Left lung (tissue), 10 donors: ENCODE results near the gene BGN. TPM values are rescaled to one million over a fixed set of nuclear protein-coding genes. Genes with fewer than 3 reads are reported as not detected.
A peak's percentile ranks its signal among the peaks of the same experiment; 100 is the strongest.

ENCODE experiments used
- ATAC-seq: fragments of 200-7000 bp; cut with Tn5 transposase; one replicate; pipeline ENCODE4 v1.9.1; 2020; ENCODE audit warnings: moderate library complexity
- DNase-seq, 4 donors: peaks; one replicate each; pipeline ENCODE4 v3.0.0-alpha.2; 2013 to 2020
- H3K27ac ChIP-seq, 2 donors: fragments of 200-600 bp; sonication (generic) in 1 of 2; one replicate each; pipeline versions ENCODE4 v1.5.0 to v1.8.0; 2020 to 2021
- H3K27me3 ChIP-seq, 2 donors: fragments of 200-600 bp; sonication (generic) in 1 of 2; one replicate each; pipeline versions ENCODE4 v1.5.0 to v1.8.0; 2020 to 2021
- H3K36me3 ChIP-seq, 2 donors: fragments of 200-600 bp; sonication (generic) in 1 of 2; one replicate each; pipeline versions ENCODE4 v1.5.0 to v1.8.0; 2020 to 2021
- H3K4me1 ChIP-seq, 2 donors: fragments of 200-600 bp; one replicate each; pipeline ENCODE4 v1.8.0; 2021
- H3K4me3 ChIP-seq, 2 donors: fragments of 200-600 bp; sonication (generic) in 1 of 2; one replicate each; pipeline versions ENCODE4 v1.5.0 to v1.8.0; 2020 to 2021; ENCODE audit warnings: mild to moderate bottlenecking in 1 of 2
- H3K9me3 ChIP-seq, 2 donors: fragments of 200-600 bp; sonication (generic) in 1 of 2; one replicate each; pipeline versions ENCODE4 v1.5.0 to v1.8.0; 2020 to 2021
- intact Hi-C, 2 donors: fragments of 100-400 bp; cut with DNase I; formaldehyde crosslinking; loops; one replicate each; pipeline versions ENCODE4 v1.11.2 to v1.14.2; 2022
- polyA plus RNA-seq, 6 donors: library from polyadenylated mRNA; unstranded; fragments of 120-200 nt; gene quantifications; one replicate each; pipeline ENCODE4 v1.2.1, GENCODE V29; 2013; ENCODE audit not compliant: insufficient read length in 6 of 6
- total RNA-seq, 2 donors: library from RNA; stranded (reverse); fragmentation: NEBNext Ultra II Directional; extraction: Animal tissue kit (Norgen Biotek cat#: 25700); gene quantifications; one replicate each; pipeline ENCODE4 v1.2.1, GENCODE V29; 2021
- TF ChIP-seq, protein P1 (sequence below), 2 donors: fragments of 200-600 bp; sonication (generic) in 1 of 2; IDR thresholded peaks; one replicate each; pipeline versions ENCODE4 v1.5.0 to v1.8.0; 2021; ENCODE audit warnings: antibody characterized with exemption in 2 of 2
- donor health status: DM: no; HTN: yes; CAD: no.
- donor health status: DM: no; HTN: no; CAD: no.

BGN gene
- total and polyA plus RNA-seq, 8 donors: 175 to 492 (median 202) TPM

DNA sequence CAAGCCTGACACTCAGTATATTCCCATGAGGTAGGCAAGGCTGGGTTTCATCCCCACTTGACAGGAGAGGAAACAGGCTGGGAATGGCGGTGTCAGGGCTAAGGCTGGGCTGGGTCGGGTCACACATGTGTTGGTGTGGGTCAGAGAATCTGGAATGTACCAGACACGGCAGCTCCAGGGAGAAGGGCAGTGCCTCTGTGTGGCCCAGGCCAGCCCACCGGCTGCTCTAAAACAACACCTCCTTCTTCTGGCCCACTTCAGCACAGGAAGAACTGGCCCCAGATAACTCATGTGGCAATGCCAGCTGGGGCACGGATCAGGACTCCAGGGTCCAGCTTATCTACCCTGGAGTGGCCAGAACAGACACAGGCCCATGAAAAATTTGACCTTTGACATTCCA is 30.7 kb upstream of the BGN start:
- Histone ChIP-seq H3K4me1 (peaks cover 0 to 6% of the 10 kb centered on the region in 2 donors), H3K27me3 (no peaks in the 10 kb centered on the region), H3K9me3 (no peaks in the 10 kb centered on the region), H3K4me3 (no peak overlapping the region), H3K36me3 (peaks cover 0 to 21% of the 10 kb centered on the region in 2 donors), H3K27ac (no peak overlapping the region)
- TF ChIP-seq, protein P1, sequence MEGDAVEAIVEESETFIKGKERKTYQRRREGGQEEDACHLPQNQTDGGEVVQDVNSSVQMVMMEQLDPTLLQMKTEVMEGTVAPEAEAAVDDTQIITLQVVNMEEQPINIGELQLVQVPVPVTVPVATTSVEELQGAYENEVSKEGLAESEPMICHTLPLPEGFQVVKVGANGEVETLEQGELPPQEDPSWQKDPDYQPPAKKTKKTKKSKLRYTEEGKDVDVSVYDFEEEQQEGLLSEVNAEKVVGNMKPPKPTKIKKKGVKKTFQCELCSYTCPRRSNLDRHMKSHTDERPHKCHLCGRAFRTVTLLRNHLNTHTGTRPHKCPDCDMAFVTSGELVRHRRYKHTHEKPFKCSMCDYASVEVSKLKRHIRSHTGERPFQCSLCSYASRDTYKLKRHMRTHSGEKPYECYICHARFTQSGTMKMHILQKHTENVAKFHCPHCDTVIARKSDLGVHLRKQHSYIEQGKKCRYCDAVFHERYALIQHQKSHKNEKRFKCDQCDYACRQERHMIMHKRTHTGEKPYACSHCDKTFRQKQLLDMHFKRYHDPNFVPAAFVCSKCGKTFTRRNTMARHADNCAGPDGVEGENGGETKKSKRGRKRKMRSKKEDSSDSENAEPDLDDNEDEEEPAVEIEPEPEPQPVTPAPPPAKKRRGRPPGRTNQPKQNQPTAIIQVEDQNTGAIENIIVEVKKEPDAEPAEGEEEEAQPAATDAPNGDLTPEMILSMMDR (IDR thresholded peaks at IDR 0.05): no peak
- peak in 1 of 4 donors; percentile 10 for DNase-seq
- ATAC-seq: no peak
- intact Hi-C loops: no loop called here

DNA sequence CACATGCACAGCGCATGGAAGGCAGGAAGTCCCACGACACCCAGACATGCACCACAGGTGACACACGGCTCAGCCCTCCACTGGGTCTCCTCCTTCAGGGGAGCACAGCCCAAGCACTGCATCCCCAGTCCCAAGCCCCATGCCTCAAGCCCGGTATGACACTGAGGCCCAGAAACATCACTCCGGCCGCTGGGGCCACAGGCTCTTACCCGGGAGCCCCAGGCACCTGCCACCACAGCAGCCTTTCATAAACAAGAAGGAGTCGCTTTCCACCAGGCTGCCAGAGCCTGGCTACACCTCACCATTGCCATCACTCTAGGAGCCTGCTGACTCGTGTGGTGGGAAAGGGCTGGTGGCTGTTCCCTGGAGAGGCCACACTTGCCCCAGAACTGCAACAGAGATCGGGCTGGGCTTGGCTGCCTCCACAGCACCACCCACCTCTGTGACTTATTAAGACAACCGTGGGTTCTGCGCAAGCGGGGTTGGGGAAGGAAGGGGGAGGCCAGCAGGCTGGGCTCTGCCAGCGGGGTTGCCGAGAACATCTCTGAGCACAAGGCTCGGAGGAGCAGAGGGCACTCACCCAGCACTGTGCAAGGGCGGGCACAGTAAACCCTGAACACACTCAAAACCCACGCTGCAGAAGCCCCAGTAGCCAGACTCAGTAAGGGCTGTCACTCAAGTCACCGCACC is 28.9 kb upstream of the BGN start:
- intact Hi-C loops: no loop called here
- TF ChIP-seq, protein P1 (IDR thresholded peaks at IDR 0.05): no peak
- H3K36me3 ChIP-seq: peaks cover 0 to 21% of the 10 kb centered on the region in 2 donors
- ATAC-seq (no peak), DNase-seq (no peak)
- H3K9me3 ChIP-seq: no peaks in the 10 kb centered on the region
- H3K27me3 ChIP-seq: no peaks in the 10 kb centered on the region
- H3K27ac ChIP-seq: no peak overlapping the region
- H3K4me3 ChIP-seq: no peak overlapping the region
- H3K4me1 ChIP-seq: peaks cover under 1 to 13% of the 10 kb centered on the region in 2 donors

GRCh38 chrX:153468008-153468580 is 26.7 kb upstream of the BGN start:
- peaks cover 0 to 12% of the 10 kb centered on the region in 2 donors for H3K36me3 ChIP-seq
- H3K4me3 ChIP-seq: no peak overlapping the region
- no peaks in the 10 kb centered on the region for H3K9me3 ChIP-seq
- H3K27me3 ChIP-seq: no peaks in the 10 kb centered on the region
- ATAC-seq: no peak
- peaks cover 4 to 17% of the 10 kb centered on the region in 2 donors for H3K4me1 ChIP-seq
- intact Hi-C loops: no loop called here
- TF ChIP-seq, protein P1 (IDR thresholded peaks at IDR 0.05): no peak
- DNase-seq: no peak
- no peak overlapping the region for H3K27ac ChIP-seq

DNA sequence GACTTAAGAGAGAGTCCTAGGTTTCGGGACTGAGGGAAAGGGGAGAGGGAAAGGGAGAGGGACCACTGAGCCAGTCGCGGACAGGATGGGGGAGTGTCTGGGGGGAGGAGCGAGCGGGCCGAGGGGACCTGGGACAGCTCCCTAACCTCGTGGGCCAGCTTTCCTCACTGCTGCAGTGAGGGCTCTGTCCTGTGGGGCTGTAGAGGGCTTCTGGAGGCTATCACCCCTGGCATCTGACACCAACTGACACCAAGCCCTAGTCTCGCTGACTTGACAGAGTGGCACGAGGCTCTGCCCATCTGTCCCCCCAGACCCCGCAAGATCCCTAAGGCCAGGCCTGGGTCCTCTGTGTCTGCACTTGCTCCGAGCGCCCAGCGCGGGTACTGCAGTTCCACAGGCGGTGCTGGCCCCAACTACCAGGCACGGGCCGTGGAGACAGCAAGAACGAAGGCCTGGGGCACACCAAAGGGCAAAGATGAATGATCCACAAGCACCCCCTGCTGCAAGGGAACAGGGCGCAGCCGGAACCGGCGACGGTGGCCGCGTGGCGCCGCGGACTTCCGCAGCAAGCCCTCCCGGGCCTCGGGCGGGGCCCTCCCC is 24.9 kb upstream of the BGN start:
- TF ChIP-seq, protein P1 (IDR thresholded peaks at IDR 0.05): no peak
- H3K27me3 ChIP-seq: peaks cover 0 to 3% of the 10 kb centered on the region in 2 donors
- ATAC-seq (peak; percentile 22), DNase-seq (no peak)
- H3K27ac ChIP-seq: peak overlapping the region in 1 of 2 donors; percentile 73
- no peaks in the 10 kb centered on the region for H3K9me3 ChIP-seq
- H3K36me3 ChIP-seq: peaks cover 0 to 7% of the 10 kb centered on the region in 2 donors
- intact Hi-C loops: no loop called here
- H3K4me3 ChIP-seq: peak overlapping the region; percentile 45 to 70
- H3K4me1 ChIP-seq: peaks cover 4 to 21% of the 10 kb centered on the region in 2 donors
